ENCODE results near the gene MROH8.

Gene MROH8

DNA sequence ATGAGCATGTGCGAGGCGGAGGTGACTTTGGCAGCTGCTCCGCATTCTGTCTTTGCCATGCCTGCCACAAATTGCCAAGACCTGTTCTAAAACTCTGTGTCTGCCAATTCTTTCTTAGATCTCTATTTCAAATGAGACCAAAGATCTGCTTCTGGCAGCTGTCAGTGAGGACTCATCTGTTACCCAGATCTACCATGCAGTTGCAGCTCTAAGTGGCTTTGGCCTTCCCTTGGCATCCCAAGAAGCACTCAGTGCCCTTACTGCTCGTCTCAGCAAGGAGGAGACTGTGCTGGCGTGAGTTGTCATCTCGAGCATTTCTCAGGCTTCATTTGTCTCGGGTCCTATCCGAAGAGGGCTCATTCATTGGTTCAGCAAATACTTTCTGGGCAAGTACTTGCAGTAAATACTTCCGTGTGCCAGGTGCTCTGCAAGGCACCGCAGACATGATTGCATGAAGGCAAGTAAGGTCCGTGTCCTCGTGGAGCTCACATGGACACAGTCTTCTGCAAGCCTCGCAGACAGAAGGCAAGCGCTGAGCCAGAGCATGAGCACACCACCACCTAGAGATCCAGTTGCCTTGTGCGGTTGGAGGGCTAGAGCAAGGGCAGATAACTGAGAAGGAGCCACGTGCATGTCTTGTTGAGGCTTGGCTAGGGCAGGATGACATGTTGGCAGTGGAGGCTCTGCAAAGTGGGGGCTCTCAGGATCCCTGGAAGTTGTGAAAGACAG is 19.7 kb upstream of the MROH8 start:
- DNase-seq: no peak

- no peak for DNase-seq
Measured at GRCh38 chr20:37194621-37195417, 15.5 kb upstream of the MROH8 start.

- DNase-seq: no peak
Measured at GRCh38 chr20:37193821-37194220, 14.5 kb upstream of the MROH8 start.

- DNase-seq: no peak
Measured at GRCh38 chr20:37193226-37193625, 13.9 kb upstream of the MROH8 start.

- peak; percentile 24 to 56 for DNase-seq
Measured at GRCh38 chr20:37192137-37192854, 12.9 kb upstream of the MROH8 start.

DNA sequence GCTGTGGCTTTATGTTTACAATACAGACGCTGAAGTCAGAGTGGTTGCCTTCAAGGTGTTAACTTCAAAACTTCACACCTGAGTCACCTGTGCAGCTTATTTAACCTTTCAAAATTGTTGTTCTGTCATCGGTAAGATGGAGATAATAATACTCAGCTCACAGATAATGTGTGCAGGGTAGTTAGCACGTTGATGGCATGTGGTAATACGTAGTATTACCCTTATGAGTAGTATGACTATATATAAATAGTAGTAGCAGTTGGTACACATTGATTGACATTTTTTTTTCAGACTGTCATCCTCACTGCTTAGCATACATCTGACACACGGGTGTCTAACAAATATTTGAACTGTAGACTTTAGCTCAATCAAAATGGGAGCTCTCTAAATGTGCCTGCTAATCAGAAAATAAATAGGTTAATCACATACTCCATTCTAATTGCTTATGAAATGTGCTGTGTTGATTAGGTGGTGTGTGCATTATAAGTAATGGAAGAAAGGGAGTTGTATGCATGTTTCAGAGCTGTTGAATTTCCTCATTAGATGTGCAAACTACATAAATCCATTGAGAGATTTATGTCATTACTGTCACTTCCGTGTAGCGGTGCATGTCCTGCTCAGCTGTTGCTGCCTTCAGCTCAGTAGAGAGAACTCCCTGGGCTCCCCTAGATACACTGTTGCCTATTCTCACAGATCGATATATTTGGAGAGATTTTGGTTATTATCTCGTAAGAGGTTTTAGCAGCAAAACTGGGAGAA is 11.2 kb upstream of the MROH8 start:
- DNase-seq: no peak

- no peak for DNase-seq
Measured at GRCh38 chr20:37189416-37190016, 10.2 kb upstream of the MROH8 start.

DNA sequence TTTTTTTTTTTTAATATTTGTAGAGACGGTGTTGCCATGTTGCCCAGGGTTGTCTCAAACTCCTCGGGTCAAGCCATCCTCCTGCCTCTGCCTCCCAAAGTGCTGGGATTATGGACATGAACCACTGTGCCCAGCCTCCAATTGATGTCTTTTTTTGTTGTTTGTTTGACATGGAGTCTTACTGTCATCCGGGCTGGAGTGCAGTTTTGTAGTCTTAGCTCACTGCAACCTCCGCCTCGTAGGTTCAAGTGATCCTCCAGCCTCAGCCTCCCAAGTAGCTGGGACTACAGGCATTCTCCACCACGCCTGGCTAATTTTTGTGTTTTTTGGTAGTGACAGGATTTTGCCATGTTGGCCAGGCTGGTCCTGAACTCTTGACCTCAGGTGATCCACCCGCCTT is 9.4 kb upstream of the MROH8 start:
- no peak for DNase-seq

DNA sequence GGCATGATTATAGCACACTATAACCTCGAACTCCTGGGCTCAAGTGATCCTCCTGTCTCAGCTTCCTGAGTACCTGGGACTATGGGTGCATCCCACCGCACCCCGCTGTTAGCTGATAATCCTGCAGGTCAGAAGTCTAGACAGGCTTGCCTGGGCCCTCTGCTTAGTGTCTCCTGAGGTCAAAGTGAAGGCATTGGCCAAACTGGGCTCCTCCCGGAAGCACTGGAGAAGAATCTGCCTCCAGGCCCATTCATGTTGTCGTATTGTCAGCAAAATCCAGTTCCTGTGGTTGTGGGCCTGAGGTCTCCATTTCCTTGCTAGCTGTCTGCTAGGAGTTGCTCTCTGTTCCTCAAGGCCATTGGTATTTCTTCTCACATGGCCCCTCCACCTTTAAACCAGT is 6.3 kb upstream of the MROH8 start:
- DNase-seq: no peak

GRCh38 chr20:37179683-37180524 is 556 bp upstream of the MROH8 start:
- DNase-seq: no peak

GRCh38 chr20:37172836-37173235 is 6.5 kb downstream of the MROH8 start:
- no peak for DNase-seq

DNA sequence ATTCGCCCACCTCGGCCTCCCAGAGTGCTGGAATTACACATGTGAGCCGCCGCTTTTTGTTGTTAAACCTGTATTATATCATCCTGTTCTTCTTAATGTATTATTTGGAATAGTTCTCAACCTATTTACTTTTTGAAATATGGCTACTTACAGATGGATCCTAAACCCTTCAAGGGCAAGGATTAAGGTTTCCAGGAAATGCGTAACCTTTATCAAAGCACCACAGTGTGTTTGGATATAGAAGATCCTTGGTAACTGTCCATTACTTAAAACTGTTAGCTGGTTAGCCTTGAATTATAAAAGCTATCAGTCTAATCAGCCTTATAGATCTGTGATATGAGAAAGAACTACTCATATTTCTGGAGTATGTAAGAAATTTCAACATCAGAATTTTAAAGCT is 12.5 kb downstream of the MROH8 start:
- no peak for DNase-seq

DNA sequence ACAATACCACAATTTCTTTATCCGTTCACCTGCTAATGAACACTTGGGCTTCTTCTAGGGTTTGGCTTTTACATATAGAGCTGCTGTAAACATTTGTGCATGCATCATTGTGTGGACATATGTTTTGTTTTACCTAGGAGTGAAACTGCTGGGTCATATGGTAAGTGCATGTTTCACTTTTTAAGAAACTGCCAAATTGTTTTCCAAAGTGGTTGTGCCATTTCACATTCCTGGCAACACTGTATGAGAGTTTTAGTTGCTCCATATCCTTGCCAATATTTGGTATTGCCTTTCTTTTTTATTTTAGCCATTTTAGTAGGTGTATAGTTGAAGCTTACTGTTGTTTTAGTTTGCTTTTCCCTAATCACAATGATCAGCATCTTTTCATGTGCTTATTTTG is 14.3 kb downstream of the MROH8 start:
- DNase-seq: no peak

DNA sequence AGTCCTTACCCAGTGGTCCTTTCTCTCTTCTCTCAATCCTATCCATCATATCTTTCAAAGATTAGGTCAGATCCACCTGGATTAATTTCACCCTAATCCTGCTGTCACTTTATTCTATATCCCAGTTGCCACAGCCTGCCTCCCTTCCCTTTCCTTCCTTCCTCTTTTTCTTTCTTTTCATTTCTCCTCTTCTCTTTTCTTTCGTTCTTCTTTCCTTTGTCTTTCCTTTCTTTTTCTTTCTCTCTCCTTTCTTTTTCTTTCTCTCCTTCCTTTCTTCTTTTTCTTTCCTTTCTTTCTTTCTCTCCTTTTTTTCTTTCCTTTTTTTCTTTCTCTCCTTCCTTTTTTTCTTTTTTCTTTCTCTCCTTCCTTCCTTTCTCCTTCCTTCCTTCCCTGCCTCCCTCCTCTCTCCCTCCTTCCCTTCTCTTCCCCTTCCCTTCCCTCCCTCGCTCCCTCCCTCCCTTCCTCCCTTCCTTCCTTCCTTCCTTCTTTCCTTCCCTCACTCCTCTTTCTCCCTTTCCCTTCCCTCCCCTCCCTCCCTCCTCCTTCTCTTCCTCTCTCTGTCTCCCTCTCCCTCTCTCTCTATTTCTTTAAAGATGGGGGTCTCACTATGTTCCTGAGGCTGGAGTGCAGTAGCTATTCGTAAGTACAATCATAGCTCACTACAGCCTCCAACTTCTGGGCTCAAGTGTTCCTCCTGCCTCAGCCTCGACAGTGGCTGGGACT is 15.4 kb downstream of the MROH8 start:
- DNase-seq: no peak

- no peak for DNase-seq
Measured at GRCh38 chr20:37162646-37163045, 16.7 kb downstream of the MROH8 start.

- no peak for DNase-seq
Measured at GRCh38 chr20:37161830-37162549, 17.4 kb downstream of the MROH8 start.

DNA sequence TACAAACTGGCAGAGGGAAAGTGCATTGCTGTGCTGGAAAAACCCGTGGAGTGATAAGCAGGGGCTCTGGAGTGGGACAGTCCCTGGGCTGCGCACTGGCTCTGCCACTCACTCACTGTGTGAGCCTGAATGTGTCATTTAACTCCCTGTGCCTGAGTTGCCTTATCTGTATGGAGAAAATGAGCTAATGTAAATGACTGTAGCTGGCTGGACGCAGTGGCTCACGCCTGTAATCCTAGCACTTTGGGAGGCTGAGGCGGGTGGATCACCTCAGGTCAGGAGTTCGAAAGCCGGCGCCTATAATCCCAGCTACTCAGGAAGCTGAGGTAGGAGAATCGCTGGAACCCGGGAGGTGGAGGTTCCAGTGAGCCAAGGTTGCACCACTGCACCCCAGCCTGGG is 18.7 kb downstream of the MROH8 start:
- DNase-seq: no peak

DNA sequence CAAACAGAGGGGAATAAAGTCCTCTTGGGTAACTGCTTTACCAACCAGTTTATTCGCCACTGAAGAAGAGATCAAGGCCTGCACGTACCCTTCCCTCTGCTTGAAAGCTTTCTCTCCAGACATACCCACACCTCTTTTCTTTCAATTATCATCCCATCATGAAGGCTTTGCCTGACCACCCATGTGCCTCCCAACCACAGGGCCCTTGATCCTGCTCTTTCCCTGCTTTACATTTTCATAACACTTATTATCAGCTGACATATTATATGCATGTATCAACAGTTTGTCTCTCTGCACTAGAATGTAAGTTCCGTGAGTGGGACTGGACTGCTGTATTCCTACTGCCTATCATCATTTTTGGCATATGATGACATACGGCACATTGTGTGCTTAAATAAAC is 21.1 kb downstream of the MROH8 start:
- DNase-seq: no peak

- no peak for DNase-seq
Measured at GRCh38 chr20:37155987-37156386, 23.4 kb downstream of the MROH8 start.

DNA sequence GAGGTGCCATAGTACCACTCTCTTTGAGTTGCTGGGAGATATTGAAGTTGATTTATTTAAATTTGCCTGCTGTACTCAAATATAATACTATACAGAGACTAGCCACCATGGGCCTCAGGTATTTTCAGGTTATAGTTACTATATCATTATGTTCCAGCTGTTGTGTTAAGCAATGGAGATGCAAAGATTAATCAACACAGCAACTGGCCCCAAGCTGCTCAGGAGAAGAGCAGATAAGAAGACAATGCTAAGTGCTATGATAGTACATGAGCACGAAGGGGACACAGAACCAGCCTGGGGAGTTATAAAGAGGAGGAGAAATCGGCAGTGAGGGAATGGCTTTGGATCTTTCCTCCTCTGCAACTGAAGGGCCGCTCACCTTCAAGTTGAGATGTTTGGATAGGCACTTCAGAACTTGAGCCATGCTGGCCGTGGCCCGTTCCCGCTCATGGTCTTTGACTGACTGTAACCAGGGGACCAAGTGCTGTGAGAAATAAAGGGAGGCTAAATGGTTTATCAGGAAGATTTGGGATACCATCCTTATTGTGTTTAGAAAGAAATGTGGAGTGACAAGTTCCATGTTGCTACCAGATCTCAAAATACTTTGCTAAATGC is 24.6 kb downstream of the MROH8 start:
- DNase-seq: no peak
